ENCODE results near the gene CPVL. TPM values are rescaled to one million over a fixed set of nuclear protein-coding genes. Genes with fewer than 3 reads are reported as not detected.

The CPVL gene
- total and polyA plus RNA-seq, 2 of the 8 experiments (the other 6 are each of a cell fraction or from before 2014, with no cell fraction given) = 40.0 to 55.0 TPM

GRCh38 chr7:29035044-29035740 is 111.1 kb downstream of the CPVL start:
- CTCF ChIA-PET (ENCODE audit: partially characterized antibody) = interaction anchor here (0.6 kb wide), 1 partner anchor 380 kb away, joined by 5 read pairs; no protein-coding TSS in a partner anchor
- H2BK20ac ChIP-seq (ENCODE audit: low read length) = no peak overlapping the region
- H3K23me2 ChIP-seq (ENCODE audit: low read depth, low read length) = no peaks in the 10 kb centered on the region
- no peak overlapping the region for H2BK15ac ChIP-seq (ENCODE audit: low read length)
- H3K27ac ChIP-seq (ENCODE audit: low read depth, low read length) = no peak overlapping the region
- no peak overlapping the region for H2AFZ ChIP-seq (ENCODE audit: low read length)
- H4K91ac ChIP-seq (replicated peaks; ENCODE audit: insufficient read length, low read length) = no peak overlapping the region
- no peak overlapping the region for H2BK120ac ChIP-seq (replicated peaks; ENCODE audit: low read depth, low read length)
- H3K56ac ChIP-seq (replicated peaks; ENCODE audit: insufficient read length, low read depth, low read length) = no peak overlapping the region
- no peak overlapping the region for H3K9ac ChIP-seq (replicated peaks in 1 of 4; ENCODE audit: extremely low read depth in 1 of 4, low read depth in 3 of 4, low read length in 3 of 4)
- H3K23ac ChIP-seq (ENCODE audit: insufficient read length) = no peak overlapping the region
- no peaks in the 10 kb centered on the region for H3K9me3 ChIP-seq (ENCODE audit: insufficient read depth in 2 of 2, low read depth in 1 of 2, low read length in 1 of 2)
- TF ChIP-seq SIN3A (conservative IDR thresholded peaks at IDR 0.05 in 1 of 2, IDR thresholded peaks at IDR 0.05 in 1 of 2; ENCODE audit: low read depth in 1 of 2, low read length in 2 of 2) (no peak), RBBP5 (IDR thresholded peaks at IDR 0.05; ENCODE audit: borderline replicate concordance, low read depth, low read length) (no peak), BCL11A (IDR thresholded peaks at IDR 0.05; ENCODE audit: low read depth in 2 of 2, low read length in 2 of 2) (no peak), PHF8 (conservative IDR thresholded peaks at IDR 0.05; ENCODE audit: low read depth, low read length) (no peak), TEAD4 (IDR thresholded peaks at IDR 0.05; ENCODE audit: low read depth, low read length) (no peak), JUND (IDR thresholded peaks at IDR 0.05; ENCODE audit: low read length) (no peak), NRF1 (IDR thresholded peaks at IDR 0.05; ENCODE audit: low read depth, low read length) (no peak), FOSL1 (IDR thresholded peaks at IDR 0.05; ENCODE audit: insufficient read depth, low read depth, low read length) (no peak), JUN (IDR thresholded peaks at IDR 0.05; ENCODE audit: low read depth, low read length) (no peak), CBX8 (IDR thresholded peaks at IDR 0.05; ENCODE audit: borderline replicate concordance, low read depth, low read length) (no peak), CEBPB (IDR thresholded peaks at IDR 0.05; ENCODE audit: low read depth, low read length) (no peak), USF2 (IDR thresholded peaks at IDR 0.05; ENCODE audit: low read length) (no peak)
- H3K27me3 ChIP-seq (replicated peaks in 1 of 4; ENCODE audit: control insufficient read depth in 3 of 4, extremely low read depth in 1 of 4, insufficient read depth in 3 of 4, low read length in 3 of 4) = no peaks in the 10 kb centered on the region
- no peak overlapping the region for H4K8ac ChIP-seq (ENCODE audit: extremely low read depth, insufficient read depth, low read length)
- no peak overlapping the region for H3K14ac ChIP-seq (ENCODE audit: insufficient read length)
- DNase-seq (ENCODE audit: low read depth in 1 of 2, low spot score in 2 of 2) = no peak
- no peak overlapping the region for H3K4me2 ChIP-seq (ENCODE audit: insufficient read depth in 1 of 2, low read depth in 2 of 2, low read length in 2 of 2)
- H3K4me3 ChIP-seq (ENCODE audit: extremely low read depth in 1 of 4, insufficient read depth in 2 of 4, low read depth in 3 of 4, low read length in 4 of 4) = no peak overlapping the region
- 0 out of 7 replicates have a peak, but pooled peaks cover 0 to 3% (median under 1%) of the 10 kb centered on the region in 4 experiments for H3K4me1 ChIP-seq (replicated peaks in 1 of 4; ENCODE audit: control insufficient read depth in 3 of 4, insufficient read depth in 4 of 4, low read length in 3 of 4)
- H3K79me1 ChIP-seq (ENCODE audit: low read depth, low read length) = no peaks in the 10 kb centered on the region
- H3K36me3 ChIP-seq (ENCODE audit: control insufficient read depth in 2 of 4, insufficient read depth in 4 of 4, low read length in 3 of 4) = no peaks in the 10 kb centered on the region
- no peak overlapping the region for H2BK12ac ChIP-seq (ENCODE audit: low read depth, low read length)
- H3K79me2 ChIP-seq (ENCODE audit: control insufficient read depth in 1 of 2, insufficient read depth in 2 of 2, low read length in 2 of 2) = no peaks in the 10 kb centered on the region
- H2AK5ac ChIP-seq (ENCODE audit: low read depth, low read length) = no peak overlapping the region
- no peak overlapping the region for H4K5ac ChIP-seq (ENCODE audit: insufficient read length, low read depth, low read length)
- POLR2A ChIA-PET (ENCODE audit: partially characterized antibody) = no interaction called here
- no peak overlapping the region for H2BK5ac ChIP-seq (ENCODE audit: low read depth, low read length)
- H3K4ac ChIP-seq (replicated peaks; ENCODE audit: insufficient read length, low read depth, low read length) = no peak overlapping the region
- 91% methylated on average over 8 of the region's 8 CpGs; no CpG with 5 or more reads in 1 of the 2 experiments for WGBS, 2 experiments (ENCODE audit: extremely low coverage in 1 of 2, insufficient coverage in 1 of 2, insufficient read length in 1 of 2, insufficient replicate concordance in 2 of 2, low coverage in 1 of 2, low lambda C conversion rate in 2 of 2, missing lambda C conversion rate in 1 of 2)
- H4K20me1 ChIP-seq (replicated peaks in 1 of 2; ENCODE audit: control insufficient read depth in 1 of 2, insufficient read depth in 2 of 2, low read length in 2 of 2) = no peaks in the 10 kb centered on the region
- H3K18ac ChIP-seq (ENCODE audit: extremely low read depth, low read length) = no peak overlapping the region
- FAIRE-seq = no peak

Measured in H1 (cell line).